WTC11 (cell line): ENCODE results near the gene MACC1. TPM values are rescaled to one million over a fixed set of nuclear protein-coding genes. Genes with fewer than 3 reads are reported as not detected.

Experiments used
- ATAC-seq: fragments of 200-7000 bp; cut with Tn5 transposase; 2 replicates; pipeline ENCODE4 v1.10.0; 2021; ENCODE audit warnings: mild to moderate bottlenecking, moderate library complexity
- CTCF ChIA-PET: fragments of 300-600 bp; sonication (Branson Sonifier 250); formaldehyde crosslinking; loops from one replicate; lab custom pipeline; 2021; ENCODE audit warnings: antibody characterized with exemption; lab: Charles Lee
- POLR2A ChIA-PET: fragments of 350-600 bp; sonication (Branson Sonifier 250); formaldehyde crosslinking; loops from one replicate; lab custom pipeline; 2021; ENCODE audit warnings: antibody characterized with exemption; lab: Charles Lee
- DNase-seq: peaks from one replicate; pipeline ENCODE4 v3.0.0; 2021; ENCODE audit warnings: low spot score
- H3K27ac Mint-ChIP-seq: 2 replicates; pipeline ENCODE4 v1.8.0; 2021; ENCODE audit warnings: mixed read lengths
- H3K27me3 Mint-ChIP-seq: 2 replicates; pipeline ENCODE4 v1.8.0; 2021; ENCODE audit warnings: low read depth, mild to moderate bottlenecking, moderate library complexity, mixed read lengths
- H3K36me3 Mint-ChIP-seq: 2 replicates; pipeline ENCODE4 v1.8.0; 2021; ENCODE audit warnings: mixed read lengths
- H3K4me1 Mint-ChIP-seq: 2 replicates; pipeline ENCODE4 v1.8.0; 2022; ENCODE audit warnings: mixed read lengths
- H3K4me3 Mint-ChIP-seq: 2 replicates; pipeline ENCODE4 v1.8.0; 2021; ENCODE audit warnings: mild to moderate bottlenecking, moderate library complexity, mixed read lengths
- H3K9me3 Mint-ChIP-seq: 2 replicates; pipeline ENCODE4 v1.8.0; 2021; ENCODE audit warnings: mixed read lengths
- AFF4 ChIP-seq: sonication (generic); formaldehyde crosslinking; IDR thresholded peaks from 2 replicates; pipeline ENCODE4 v1.8.1; 2023; ENCODE audit warnings: mild to moderate bottlenecking, missing genetic modification reagents, borderline replicate concordance
- AR ChIP-seq: fragments of 250-450 bp; sonication (Bioruptor Pico); IDR thresholded peaks from 2 replicates; pipeline ENCODE4 v1.9.0; 2021; ENCODE audit warnings: mild to moderate bottlenecking
- EMX1 ChIP-seq: fragments of 250-450 bp; sonication (Bioruptor Pico); IDR thresholded peaks from 2 replicates; pipeline ENCODE4 v1.8.0; 2021; ENCODE audit warnings: mild to moderate bottlenecking
- ERG ChIP-seq: fragments of 250-450 bp; sonication (Bioruptor Pico); IDR thresholded peaks from 2 replicates; pipeline ENCODE4 v1.8.0; 2021; ENCODE audit warnings: mild to moderate bottlenecking
- FOXP1 ChIP-seq: sonication (generic); formaldehyde crosslinking; IDR thresholded peaks from 2 replicates; pipeline ENCODE4 v1.8.0; 2022; ENCODE audit warnings: missing genetic modification reagents, mild to moderate bottlenecking, moderate library complexity, borderline replicate concordance
- GRHL2 ChIP-seq: fragments of 250-450 bp; sonication (Bioruptor Pico); IDR thresholded peaks from 2 replicates; pipeline ENCODE4 v1.8.0; 2022; ENCODE audit warnings: mild to moderate bottlenecking, moderate library complexity; ENCODE audit not compliant: insufficient replicate concordance, severe bottlenecking
- HMGXB4 ChIP-seq: sonication (generic); formaldehyde crosslinking; IDR thresholded peaks from 2 replicates; pipeline ENCODE4 v1.8.1; 2023; ENCODE audit warnings: mild to moderate bottlenecking, moderate library complexity, missing genetic modification reagents
- KAT7 ChIP-seq: sonication (generic); formaldehyde crosslinking; IDR thresholded peaks from 2 replicates; pipeline ENCODE4 v1.8.1; 2023; ENCODE audit warnings: missing genetic modification reagents, mild to moderate bottlenecking, borderline replicate concordance
- NFE2L1 ChIP-seq: sonication (generic); formaldehyde crosslinking; IDR thresholded peaks from 2 replicates; pipeline ENCODE4 v1.8.1; 2023; ENCODE audit warnings: missing genetic modification reagents
- OVOL2 ChIP-seq: fragments of 250-450 bp; sonication (Bioruptor Pico); IDR thresholded peaks from 2 replicates; pipeline ENCODE4 v1.9.0; 2021; ENCODE audit warnings: mild to moderate bottlenecking, borderline replicate concordance
- TCF7 ChIP-seq: sonication (generic); formaldehyde crosslinking; IDR thresholded peaks from 2 replicates; pipeline ENCODE4 v1.8.0; 2022; ENCODE audit warnings: mild to moderate bottlenecking, low read depth, missing genetic modification reagents, moderate library complexity
- ZNF281 ChIP-seq: sonication (generic); formaldehyde crosslinking; IDR thresholded peaks from 2 replicates; pipeline ENCODE4 v1.8.0; 2023; ENCODE audit warnings: mild to moderate bottlenecking, missing genetic modification reagents
- ZNF396 ChIP-seq: fragments of 250-450 bp; sonication (Bioruptor Pico); IDR thresholded peaks from 2 replicates; pipeline ENCODE4 v1.8.0; 2021; ENCODE audit warnings: mild to moderate bottlenecking, moderate library complexity, borderline replicate concordance
- total RNA-seq: library from RNA; stranded (reverse); gene quantifications from 3 replicates; pipeline ENCODE4 v1.2.3, GENCODE V29; 2021

MACC1 gene
- total RNA-seq, 1 experiment from 2014 or later = 14.6 TPM

GRCh38 chr7:20257212-20257611, 40.0 kb upstream of the MACC1 start (continued):
- no peak for TF ChIP-seq ZNF281 (CRISPR knock-in tag)

- POLR2A ChIA-PET = no interaction called here
- ATAC-seq = no peak
- DNase-seq = no peak
- CTCF ChIA-PET = no interaction called here
- Mint-ChIP-seq H3K27ac (no peak overlapping the region), H3K4me1 (peaks cover 11% of the 10 kb centered on the region), H3K4me3 (no peak overlapping the region), H3K9me3 (no peaks in the 10 kb centered on the region)
- TF ChIP-seq EMX1 (no peak), ZNF396 (CRISPR knock-in tag) (no peak), AFF4 (CRISPR knock-in tag) (no peak), NFE2L1 (no peak), ERG (CRISPR knock-in tag) (no peak)
- TF ChIP-seq, all 79 proteins: peak for 0
- H3K36me3 Mint-ChIP-seq = no peaks in the 10 kb centered on the region
- H3K27me3 Mint-ChIP-seq = no peaks in the 10 kb centered on the region
Observed at GRCh38 chr7:20249920-20250319, 32.7 kb upstream of the MACC1 start.

- DNase-seq (no peak), ATAC-seq (no peak)
- no peaks in the 10 kb centered on the region for H3K36me3 Mint-ChIP-seq
- no peaks in the 10 kb centered on the region for H3K9me3 Mint-ChIP-seq
- ChIA-PET CTCF (no interaction called here), POLR2A (no interaction called here)
- no peak overlapping the region for H3K4me3 Mint-ChIP-seq
- H3K4me1 Mint-ChIP-seq = peaks cover 11% of the 10 kb centered on the region
- H3K27me3 Mint-ChIP-seq = no peaks in the 10 kb centered on the region
- H3K27ac Mint-ChIP-seq = no peak overlapping the region
- TF ChIP-seq KAT7 (no peak), TCF7 (no peak), AR (CRISPR knock-in tag) (no peak), HMGXB4 (no peak), ZNF396 (CRISPR knock-in tag) (no peak), AFF4 (CRISPR knock-in tag) (no peak), OVOL2 (CRISPR knock-in tag) (no peak), GRHL2 (no peak), FOXP1 (no peak)
Observed at GRCh38 chr7:20249376-20249775, 32.2 kb upstream of the MACC1 start.
